ENCODE results near the gene GAL.

GRCh38 chr11:68667511-68668500 lies 16.5 kb upstream of the GAL start:
- TF ChIP-seq CTCF (IDR thresholded peaks at IDR 0.05) (no peak), EP300 (IDR thresholded peaks at IDR 0.05; ENCODE audit: low read depth) (no peak), POLR2AphosphoS5 (IDR thresholded peaks at IDR 0.05) (no peak)

Data from transverse colon (tissue), 4 donors.